ENCODE results near the gene COL5A3.

COL5A3 gene

DNA sequence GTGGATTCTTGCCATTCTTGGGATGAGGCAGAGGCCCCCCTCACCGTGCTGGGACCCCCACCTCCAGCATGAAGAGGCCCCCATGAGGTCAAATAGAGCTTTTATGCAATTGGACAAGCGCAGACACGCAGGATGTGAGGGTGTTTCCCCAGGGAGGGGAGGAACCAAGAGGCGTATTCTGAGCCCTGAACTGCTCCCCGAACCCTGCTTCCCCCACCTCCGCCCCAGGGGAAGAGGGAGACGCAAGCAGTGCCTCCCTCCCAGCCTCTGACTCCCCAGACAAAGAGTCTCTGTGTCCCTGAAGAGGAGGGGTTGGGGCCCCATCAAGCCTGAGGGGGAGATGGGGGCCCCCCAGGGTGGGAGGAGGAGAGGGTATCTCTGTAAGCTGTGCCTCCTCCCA lies 1.7 kb upstream of the COL5A3 start:
- no peak for DNase-seq (ENCODE audit: low read depth, low spot score)

DNA sequence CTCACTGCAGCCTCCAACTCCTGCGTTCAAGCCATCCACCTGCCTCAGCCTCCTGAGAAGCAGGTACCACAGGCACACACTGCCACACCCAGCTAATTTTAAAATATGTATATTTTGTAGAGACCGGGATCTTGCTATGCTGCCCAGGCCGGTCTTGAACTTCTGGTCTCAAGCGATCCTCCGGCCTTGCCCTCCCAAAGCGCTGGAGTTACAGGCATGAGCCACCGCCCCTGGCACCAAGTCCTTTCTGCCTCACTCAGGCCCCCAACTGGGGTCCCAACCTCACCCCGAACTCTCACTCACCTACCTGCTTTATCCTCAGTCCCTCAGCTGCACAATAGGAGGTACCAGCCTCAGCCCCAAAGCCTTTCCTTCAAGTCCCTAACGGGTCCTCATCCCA lies 635 bp upstream of the COL5A3 start:
- no peak for DNase-seq (ENCODE audit: low read depth, low spot score)

DNA sequence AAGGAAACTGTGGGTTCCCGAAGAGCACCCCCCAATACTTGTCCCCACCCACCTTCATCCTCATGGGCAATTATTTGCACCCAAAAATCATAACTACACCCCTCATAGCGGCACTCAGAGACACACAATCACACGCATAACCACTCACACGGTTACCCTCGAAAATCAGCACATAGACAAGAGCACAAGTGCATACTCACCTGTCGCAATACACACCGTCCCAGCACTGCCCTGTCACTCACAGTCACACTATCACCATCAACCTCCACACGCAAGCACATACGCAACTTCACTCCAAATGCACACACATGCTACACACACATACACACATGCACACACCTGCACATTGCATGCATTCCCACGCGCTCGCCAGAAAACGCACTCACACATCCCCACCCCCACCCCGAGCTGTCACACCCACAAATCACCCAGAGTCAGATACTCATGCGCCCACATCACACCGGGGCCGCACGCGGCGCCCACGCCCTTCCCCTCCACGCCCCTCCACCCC lies 535 bp downstream of the COL5A3 start:
- no peak for DNase-seq (ENCODE audit: low read depth, low spot score)

DNA sequence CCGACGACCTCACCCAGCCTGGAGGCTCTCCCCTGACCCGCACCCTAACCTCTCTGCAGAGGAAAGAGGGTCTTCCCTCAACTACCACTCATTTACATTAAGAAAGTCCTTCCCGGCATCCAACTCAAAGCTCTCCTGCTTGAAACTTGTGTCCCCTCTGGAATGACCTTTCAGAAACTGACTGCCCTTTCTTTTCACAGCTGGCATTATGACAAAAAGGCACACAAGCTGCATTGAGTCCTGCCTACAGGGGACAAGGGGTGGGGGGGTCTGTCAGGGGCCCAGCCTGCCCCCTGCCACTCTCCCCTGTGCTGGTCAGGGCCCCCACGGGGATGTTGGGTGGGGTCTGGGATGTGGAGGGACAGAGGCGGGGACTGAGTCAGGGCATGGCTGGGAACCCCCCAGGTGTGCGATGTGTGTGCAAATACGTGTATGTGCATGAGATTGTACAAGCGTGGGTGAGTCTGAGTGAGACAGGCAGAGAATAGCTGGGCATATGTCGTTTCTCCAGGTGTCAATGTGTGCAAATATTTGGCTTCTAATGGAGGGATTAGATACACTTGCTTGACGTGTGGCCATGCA lies 2.0 kb downstream of the COL5A3 start:
- DNase-seq (ENCODE audit: low read depth, low spot score) = no peak

DNA sequence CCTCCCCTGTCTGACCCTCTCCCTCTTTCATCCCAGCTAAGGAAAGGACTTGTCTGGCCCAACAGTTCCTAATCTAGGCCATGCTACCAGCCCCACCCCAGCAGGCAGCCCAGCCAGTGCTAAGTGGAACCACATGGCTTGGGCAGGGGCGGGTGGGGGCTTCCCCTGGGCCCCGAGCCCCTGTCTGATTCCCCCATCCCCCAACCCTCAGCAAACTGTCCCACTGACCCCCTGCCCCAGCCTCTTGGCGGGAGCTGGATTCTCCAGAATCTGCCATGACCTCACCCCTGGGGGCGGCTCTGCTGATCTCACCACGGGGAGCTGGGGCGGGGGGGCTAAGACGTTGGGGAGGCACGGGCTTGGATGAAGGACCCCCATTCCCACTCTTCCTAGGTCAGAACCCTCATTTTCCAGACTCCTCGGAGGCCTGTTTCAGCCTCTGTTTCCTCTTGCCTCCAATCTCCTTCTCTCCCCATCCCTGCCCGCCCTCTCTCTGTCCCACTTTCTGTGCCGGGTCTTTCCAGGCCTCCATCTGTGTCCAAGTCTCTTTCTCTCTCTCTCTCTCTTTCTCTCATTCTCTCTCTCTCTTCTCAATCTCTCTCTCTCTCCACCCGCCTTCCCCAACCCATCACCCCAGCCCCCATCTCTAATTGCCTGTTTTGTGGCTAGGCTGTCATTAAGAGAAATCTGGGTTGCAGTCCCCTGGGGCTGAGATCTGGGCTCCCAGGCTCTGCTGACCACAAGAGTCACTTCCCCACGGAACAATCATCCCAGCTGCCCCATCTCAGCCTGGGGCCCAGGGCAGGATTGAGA lies 2.7 kb downstream of the COL5A3 start:
- DNase-seq (ENCODE audit: low read depth, low spot score) = no peak

- DNase-seq (ENCODE audit: low read depth, low spot score) = no peak
Measured at GRCh38 chr19:10006752-10007323, 3.5 kb downstream of the COL5A3 start.

DNA sequence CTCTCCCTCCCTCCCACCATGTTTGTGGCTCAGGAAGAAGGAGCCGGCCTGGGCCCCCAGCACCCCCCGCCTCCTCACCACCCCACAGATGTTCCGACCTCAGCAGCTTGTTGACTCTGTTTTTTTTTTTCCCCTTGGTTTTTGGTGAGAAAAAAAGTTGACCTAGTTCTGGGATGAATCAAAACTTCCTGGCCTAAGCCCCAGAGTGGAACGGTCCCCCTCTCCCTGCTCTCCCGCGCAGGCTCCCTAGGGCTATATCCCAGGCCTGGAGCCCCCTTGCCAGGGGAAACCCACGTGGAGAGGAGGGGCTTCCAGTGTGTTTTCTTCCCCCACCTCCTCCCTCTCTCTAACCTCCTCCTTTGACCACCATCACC lies 4.0 kb downstream of the COL5A3 start:
- DNase-seq (ENCODE audit: low read depth, low spot score) = no peak

GRCh38 chr19:10005632-10006334 lies 4.5 kb downstream of the COL5A3 start:
- no peak for DNase-seq (ENCODE audit: low read depth, low spot score)

GRCh38 chr19:10004617-10005016 lies 5.7 kb downstream of the COL5A3 start:
- no peak for DNase-seq (ENCODE audit: low read depth, low spot score)

GRCh38 chr19:10003271-10003670 lies 7.0 kb downstream of the COL5A3 start:
- no peak for DNase-seq (ENCODE audit: low read depth, low spot score)

DNA sequence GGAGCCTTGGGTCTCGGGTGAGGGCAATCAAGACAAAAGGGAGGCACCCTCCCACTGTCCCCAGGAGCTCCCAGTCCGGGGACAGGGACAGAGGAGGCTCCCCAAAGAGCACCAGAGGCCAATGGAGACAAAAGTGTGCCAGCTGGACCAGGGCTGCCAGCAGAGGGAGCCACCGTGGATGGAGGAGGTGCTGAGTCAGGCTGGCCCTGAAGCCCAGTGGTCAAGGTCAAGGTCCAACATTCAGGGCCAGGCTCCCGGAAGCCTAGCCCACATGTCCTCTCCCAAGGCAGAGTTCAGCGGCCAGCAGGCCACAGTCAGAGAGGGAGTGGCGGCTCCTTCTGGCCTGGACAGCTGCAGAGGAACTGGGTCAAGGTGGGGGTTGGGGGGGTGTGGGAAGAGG lies 8.4 kb downstream of the COL5A3 start:
- no peak for DNase-seq (ENCODE audit: low read depth, low spot score)

DNA sequence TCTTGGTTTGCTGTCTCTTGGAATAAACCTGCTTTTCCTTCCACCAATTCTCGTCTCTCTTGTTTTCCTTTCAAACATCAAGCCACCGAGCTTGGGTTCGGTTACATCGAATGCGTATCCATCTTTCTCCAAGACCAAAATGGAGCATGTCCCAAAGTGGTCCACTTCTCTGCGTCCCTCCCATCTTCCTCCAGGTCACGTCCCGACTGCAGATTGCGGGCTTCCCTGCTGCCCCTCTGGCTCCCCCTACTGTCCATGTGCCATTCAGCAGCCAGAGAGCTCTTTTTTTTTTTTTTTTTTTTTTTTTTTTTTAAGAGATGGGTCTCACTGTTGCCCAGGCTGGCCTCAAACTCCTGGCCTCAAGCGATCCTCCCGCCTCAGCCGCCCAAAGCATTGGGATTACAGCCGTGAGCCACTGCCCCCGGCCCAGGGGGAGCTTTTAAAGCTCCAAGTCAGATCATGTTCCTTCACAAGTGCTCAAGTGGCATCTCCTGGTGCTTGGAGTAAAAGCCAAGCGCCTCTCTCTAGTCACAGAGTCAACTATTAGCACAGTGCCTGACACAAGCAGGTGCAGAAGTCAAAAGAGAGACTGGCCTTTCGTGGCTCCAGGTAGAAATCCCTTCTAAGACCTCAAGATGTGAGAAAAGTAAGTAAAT lies 10.0 kb downstream of the COL5A3 start:
- no peak for DNase-seq (ENCODE audit: low read depth, low spot score)

GRCh38 chr19:9996541-9996940 lies 13.8 kb downstream of the COL5A3 start:
- DNase-seq (ENCODE audit: low read depth, low spot score) = no peak

DNA sequence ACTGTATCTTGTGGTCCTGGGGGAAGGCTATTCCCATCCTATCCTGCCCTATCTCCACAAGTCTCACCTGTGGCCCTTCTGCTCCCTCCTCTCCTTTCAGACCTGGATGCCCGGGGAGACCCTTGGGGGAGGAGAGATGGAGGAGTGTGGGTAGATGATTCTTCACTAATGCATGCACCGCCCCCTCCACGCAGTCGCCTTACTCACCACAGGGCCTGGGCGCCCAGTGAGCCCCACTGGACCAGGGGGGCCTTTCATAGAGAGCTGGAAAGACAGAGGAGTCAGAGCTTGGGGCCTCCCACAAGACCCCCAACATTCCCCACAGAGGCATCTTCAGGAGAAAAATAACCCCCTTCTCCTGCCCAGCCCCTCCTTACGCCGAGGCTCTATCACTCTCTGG lies 14.3 kb downstream of the COL5A3 start:
- DNase-seq (ENCODE audit: low read depth, low spot score) = no peak

GRCh38 chr19:9995084-9995483 lies 15.2 kb downstream of the COL5A3 start:
- no peak for DNase-seq (ENCODE audit: low read depth, low spot score)

DNA sequence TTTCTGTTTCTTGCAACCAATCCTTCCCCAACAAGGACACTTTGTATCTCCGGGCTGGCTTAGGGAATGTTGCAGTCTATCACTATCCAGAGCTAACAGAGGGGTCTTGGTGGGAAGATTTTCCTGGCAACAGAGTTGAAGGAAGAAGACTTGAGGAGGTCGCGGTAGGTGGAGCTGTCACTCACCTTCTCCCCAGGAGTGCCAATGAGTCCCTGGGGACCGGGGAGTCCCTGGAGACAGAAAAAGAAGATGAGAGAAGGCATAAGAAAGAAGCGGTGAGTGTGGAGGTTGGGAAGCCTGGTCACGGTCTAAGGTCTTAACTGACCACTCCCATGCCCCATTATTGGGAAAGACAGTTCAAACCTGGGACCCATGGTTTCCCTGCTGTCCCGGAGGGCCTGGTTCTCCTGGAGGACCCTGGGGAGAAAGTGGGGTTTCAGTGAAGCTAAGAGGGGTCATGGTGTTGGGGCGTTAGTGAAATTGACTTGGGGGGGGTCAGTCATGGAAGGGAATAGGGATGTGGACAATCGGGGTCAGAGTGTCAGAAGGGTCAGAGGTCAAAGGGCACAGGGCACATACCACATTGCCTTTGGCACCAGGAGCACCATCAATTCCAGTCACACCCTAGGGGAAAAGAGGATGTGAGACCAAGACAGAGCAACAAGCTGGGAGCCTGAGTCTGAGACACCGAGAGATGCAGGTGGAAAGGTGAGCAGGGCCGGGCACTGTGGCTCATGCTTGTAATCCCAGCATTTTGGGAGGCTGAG lies 18.7 kb downstream of the COL5A3 start:
- DNase-seq (ENCODE audit: low read depth, low spot score) = no peak

GRCh38 chr19:9989504-9989903 lies 20.8 kb downstream of the COL5A3 start:
- no peak for DNase-seq (ENCODE audit: low read depth, low spot score)

DNA sequence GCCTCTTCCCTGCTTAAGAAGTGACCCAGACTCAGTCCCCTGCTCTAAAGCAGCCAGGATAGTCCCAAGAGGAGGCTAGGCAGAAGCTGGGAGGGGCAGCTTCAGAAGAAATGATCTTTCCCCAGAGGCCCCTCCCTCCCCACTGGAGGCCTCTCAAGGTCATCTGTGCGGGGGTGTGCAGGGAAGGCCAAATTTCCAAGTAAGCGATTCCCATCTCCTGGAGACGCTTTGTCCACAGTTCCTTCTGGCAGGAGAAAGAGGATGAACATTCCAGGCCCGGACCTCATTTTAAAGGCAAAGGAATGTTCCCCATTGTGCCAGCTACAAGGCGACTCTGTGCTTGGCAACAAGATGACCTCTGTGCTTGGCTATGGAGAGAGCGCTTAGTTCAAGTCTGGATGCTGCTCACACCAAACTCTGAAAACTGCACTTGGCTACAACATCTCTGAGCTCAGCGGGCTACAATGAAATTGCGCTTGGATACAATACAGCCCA lies 23.5 kb downstream of the COL5A3 start:
- no peak for DNase-seq (ENCODE audit: low read depth, low spot score)

DNA sequence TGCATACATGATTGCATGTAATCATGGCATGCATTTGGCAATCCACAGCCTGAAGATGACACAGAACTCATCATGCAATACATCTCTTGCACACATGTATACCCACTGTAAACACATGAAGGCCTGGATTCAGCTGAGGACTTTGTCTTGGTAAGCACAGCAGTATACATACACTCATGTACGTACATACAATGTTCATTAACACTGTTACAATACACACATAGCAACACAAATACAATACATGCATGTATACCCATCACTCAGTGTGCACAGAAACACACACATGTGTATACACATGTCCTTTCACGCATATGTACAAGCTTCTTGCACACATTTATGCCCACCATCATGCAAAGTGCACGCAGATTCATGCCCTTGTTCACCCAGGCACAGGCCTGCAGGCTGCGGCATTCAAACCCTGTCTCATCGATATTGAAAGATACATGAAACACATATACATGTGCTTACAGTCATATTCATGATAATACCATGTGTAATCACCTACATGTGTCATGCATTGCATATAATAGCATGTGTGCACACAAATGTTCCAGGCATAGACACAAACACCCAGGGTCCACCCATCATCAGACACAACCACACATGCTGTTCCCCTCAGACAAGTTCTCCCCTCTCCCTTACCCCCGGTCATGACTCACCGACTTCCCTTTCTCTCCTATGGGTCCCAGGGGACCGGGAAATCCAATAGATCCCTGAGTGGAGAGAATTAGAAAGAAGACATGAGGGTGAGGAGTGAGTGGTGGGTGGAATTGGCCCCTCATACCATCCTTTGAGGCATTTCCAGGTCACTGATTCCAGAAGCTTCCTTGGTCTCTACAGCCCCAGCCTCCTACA lies 28.7 kb downstream of the COL5A3 start:
- no peak for DNase-seq (ENCODE audit: low read depth, low spot score)

GRCh38 chr19:9972103-9972502 lies 38.2 kb downstream of the COL5A3 start:
- no peak for DNase-seq (ENCODE audit: low read depth, low spot score)
